Ishikawa (cell line): Measurements from ENCODE around the gene RANBP9.

Experiments
- EGR1 ChIP-seq: IDR thresholded peaks from 2 replicates; pipeline ENCODE4 v1.6.1; 2012
- MAX ChIP-seq: IDR thresholded peaks from 2 replicates; pipeline ENCODE4 v1.6.1; 2012
- RAD21 ChIP-seq: IDR thresholded peaks from 2 replicates; pipeline ENCODE4 v1.6.1; 2012; ENCODE audit warnings: low read depth
- TAF1 ChIP-seq: IDR thresholded peaks from 2 replicates; pipeline ENCODE4 v1.6.1; 2012; ENCODE audit warnings: low read depth, mild to moderate bottlenecking
- TCF12 ChIP-seq: IDR thresholded peaks from 2 replicates; pipeline ENCODE4 v1.6.1; 2012; ENCODE audit warnings: low read depth

GRCh38 chr6:13716225-13716954 is 4.8 kb upstream of the RANBP9 start:
- no peak for TF ChIP-seq TCF12
- no peak for TF ChIP-seq TAF1
- TF ChIP-seq MAX: no peak
- TF ChIP-seq RAD21: no peak
- no peak for TF ChIP-seq EGR1
